Measurements from ENCODE around the gene NPL.

NPL gene

GRCh38 chr1:182823220-182823619, 33.6 kb downstream of the NPL start:
- DNase-seq, result no peak

- no peak for DNase-seq
These were observed 37.3 kb downstream of the NPL start for GRCh38 chr1:182826892-182827291.

GRCh38 chr1:182829285-182829932, 39.8 kb downstream of the NPL start:
- DNase-seq, result no peak

- DNase-seq, result no peak
These were observed 43.7 kb downstream of the NPL start for GRCh38 chr1:182833271-182833670.

- no peak for DNase-seq
These were observed 44.8 kb downstream of the NPL start for GRCh38 chr1:182834326-182834725.

GRCh38 chr1:182835806-182836205, 46.2 kb downstream of the NPL start:
- no peak for DNase-seq

GRCh38 chr1:182839209-182840066, 49.9 kb downstream of the NPL start, which contains the start of gene DHX9:
TSS of gene DHX9 (plus strand) at chr1:182839347. CDS start at chr1:182842567, 3,220 bp downstream.
- peak; percentile 94 for DNase-seq

GRCh38 chr1:182841368-182841988, 51.9 kb downstream of the NPL start:
- no peak for DNase-seq

GRCh38 chr1:182842265-182842664, 52.7 kb downstream of the NPL start:
- DNase-seq, result no peak

- no peak for DNase-seq
These were observed 55.8 kb downstream of the NPL start for GRCh38 chr1:182845379-182845778.

- no peak for DNase-seq
These were observed 56.3 kb downstream of the NPL start for GRCh38 chr1:182845894-182846293.

- no peak for DNase-seq
These were observed 57.5 kb downstream of the NPL start for GRCh38 chr1:182847105-182847504.

- DNase-seq, result no peak
These were observed 59.2 kb downstream of the NPL start for GRCh38 chr1:182848736-182849135.

- DNase-seq, result no peak
These were observed 60.7 kb downstream of the NPL start for GRCh38 chr1:182850319-182850718.

GRCh38 chr1:182851825-182852224, 62.3 kb downstream of the NPL start:
- no peak for DNase-seq

- DNase-seq, result no peak
These were observed 66.3 kb downstream of the NPL start for GRCh38 chr1:182855911-182856310.

- DNase-seq, result no peak
These were observed 67.6 kb downstream of the NPL start for GRCh38 chr1:182857212-182857611.

GRCh38 chr1:182860658-182861057, 71.1 kb downstream of the NPL start:
- DNase-seq, result no peak

GRCh38 chr1:182861994-182862393, 72.4 kb downstream of the NPL start:
- DNase-seq, result no peak

GRCh38 chr1:182862827-182863226, 73.3 kb downstream of the NPL start:
- DNase-seq, result no peak

GRCh38 chr1:182863940-182864339, 74.4 kb downstream of the NPL start:
- no peak for DNase-seq

- no peak for DNase-seq
These were observed 78.3 kb downstream of the NPL start for GRCh38 chr1:182867861-182868260.

- no peak for DNase-seq
These were observed 79.7 kb downstream of the NPL start for GRCh38 chr1:182869241-182869666.

GRCh38 chr1:182872881-182873280, 83.3 kb downstream of the NPL start:
- DNase-seq, result no peak
